Measurements from ENCODE around the gene SPNS2.

DNA sequence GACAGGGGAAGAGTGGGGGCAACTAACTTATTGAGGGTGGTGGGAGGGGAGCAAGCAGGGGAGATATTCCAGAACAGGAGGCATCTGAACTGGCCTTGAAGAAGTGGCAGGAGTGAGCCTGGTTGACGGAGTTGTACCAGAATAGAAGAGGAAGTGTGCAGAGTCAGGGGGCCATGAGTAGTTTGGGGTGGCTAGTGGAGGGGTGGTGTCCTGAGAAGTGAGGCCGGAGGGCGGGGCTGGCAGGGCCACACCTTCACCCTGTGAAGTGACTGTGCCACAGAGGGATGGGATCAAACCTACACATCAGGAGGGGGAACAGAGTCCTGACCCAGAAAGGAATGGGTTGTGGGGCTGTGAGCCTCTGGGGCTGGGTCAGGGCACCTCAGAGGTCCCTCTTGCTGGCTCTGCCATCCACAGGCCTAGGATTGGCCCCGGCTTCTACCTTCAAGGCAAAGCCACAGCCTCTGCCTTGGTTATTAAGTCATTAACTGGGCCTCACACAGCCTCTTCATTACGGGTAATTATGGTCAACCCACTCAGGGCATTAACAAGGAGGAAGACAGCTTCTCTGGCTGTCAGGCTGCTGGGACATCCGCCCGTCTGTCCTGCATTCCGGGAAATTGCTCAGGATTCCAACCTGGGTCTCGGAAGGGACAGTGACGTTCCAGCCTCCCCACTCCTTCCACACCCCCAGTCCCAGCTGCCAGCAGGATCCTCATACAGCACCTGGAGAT is 12.7 kb downstream of the SPNS2 start:
- TF ChIP-seq, protein P1, sequence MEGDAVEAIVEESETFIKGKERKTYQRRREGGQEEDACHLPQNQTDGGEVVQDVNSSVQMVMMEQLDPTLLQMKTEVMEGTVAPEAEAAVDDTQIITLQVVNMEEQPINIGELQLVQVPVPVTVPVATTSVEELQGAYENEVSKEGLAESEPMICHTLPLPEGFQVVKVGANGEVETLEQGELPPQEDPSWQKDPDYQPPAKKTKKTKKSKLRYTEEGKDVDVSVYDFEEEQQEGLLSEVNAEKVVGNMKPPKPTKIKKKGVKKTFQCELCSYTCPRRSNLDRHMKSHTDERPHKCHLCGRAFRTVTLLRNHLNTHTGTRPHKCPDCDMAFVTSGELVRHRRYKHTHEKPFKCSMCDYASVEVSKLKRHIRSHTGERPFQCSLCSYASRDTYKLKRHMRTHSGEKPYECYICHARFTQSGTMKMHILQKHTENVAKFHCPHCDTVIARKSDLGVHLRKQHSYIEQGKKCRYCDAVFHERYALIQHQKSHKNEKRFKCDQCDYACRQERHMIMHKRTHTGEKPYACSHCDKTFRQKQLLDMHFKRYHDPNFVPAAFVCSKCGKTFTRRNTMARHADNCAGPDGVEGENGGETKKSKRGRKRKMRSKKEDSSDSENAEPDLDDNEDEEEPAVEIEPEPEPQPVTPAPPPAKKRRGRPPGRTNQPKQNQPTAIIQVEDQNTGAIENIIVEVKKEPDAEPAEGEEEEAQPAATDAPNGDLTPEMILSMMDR (IDR thresholded peaks at IDR 0.05): no peak
- no peak for TF ChIP-seq TCF7L2 (IDR thresholded peaks at IDR 0.05; ENCODE audit: low read depth, low read length)
- TF ChIP-seq POLR2AphosphoS5 (IDR thresholded peaks at IDR 0.05; ENCODE audit: low read depth, low read length): no peak
- TF ChIP-seq, protein P2, sequence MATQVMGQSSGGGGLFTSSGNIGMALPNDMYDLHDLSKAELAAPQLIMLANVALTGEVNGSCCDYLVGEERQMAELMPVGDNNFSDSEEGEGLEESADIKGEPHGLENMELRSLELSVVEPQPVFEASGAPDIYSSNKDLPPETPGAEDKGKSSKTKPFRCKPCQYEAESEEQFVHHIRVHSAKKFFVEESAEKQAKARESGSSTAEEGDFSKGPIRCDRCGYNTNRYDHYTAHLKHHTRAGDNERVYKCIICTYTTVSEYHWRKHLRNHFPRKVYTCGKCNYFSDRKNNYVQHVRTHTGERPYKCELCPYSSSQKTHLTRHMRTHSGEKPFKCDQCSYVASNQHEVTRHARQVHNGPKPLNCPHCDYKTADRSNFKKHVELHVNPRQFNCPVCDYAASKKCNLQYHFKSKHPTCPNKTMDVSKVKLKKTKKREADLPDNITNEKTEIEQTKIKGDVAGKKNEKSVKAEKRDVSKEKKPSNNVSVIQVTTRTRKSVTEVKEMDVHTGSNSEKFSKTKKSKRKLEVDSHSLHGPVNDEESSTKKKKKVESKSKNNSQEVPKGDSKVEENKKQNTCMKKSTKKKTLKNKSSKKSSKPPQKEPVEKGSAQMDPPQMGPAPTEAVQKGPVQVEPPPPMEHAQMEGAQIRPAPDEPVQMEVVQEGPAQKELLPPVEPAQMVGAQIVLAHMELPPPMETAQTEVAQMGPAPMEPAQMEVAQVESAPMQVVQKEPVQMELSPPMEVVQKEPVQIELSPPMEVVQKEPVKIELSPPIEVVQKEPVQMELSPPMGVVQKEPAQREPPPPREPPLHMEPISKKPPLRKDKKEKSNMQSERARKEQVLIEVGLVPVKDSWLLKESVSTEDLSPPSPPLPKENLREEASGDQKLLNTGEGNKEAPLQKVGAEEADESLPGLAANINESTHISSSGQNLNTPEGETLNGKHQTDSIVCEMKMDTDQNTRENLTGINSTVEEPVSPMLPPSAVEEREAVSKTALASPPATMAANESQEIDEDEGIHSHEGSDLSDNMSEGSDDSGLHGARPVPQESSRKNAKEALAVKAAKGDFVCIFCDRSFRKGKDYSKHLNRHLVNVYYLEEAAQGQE (IDR thresholded peaks at IDR 0.05; ENCODE audit: insufficient read depth in 1 of 2, low read depth in 2 of 2, low read length in 1 of 2): no peak

Data from Panc1 (cell line).